Ramos (cell line): ENCODE results near the gene DLG1.

Experiments
- in situ Hi-C: fragments of 300-500 bp; cut with MboI; formaldehyde crosslinking; loops from one replicate; pipeline ENCODE4 v1.14.3; 2022; ENCODE audit warnings: low sequenced_read_pairs; ENCODE audit not compliant: unreplicated experiment

DLG1 gene

DNA sequence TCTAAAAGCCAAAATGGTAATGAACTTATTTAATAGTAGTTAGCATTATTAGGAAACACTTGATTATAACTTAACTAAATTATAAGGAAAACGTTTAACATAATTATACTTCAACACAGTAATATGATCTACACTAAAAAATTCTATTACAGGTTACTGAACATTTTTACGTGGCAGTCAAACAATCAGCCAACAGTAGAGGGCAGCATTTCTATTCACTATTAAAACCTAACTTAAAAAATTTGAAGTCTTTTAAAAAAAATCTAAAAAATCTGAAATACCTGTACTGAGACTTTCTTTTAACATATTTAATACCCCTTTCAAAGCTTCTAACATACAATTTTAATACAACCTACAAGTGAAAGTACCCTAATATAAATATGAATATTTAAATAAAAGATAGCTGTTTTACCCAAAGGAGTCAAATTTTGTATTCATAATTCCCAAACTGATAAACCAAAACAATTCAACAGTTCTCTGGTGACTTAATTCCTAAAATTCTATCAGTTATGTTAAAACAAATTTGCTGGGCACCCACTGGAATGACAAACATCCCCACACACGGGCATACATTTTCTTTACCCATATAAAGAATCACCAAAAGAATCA is 41.5 kb downstream of the DLG1 start:
- in situ Hi-C loops, result loop anchor here (5.0 kb wide), 1 partner anchor 245 kb away; no protein-coding TSS in a partner anchor

- in situ Hi-C loops, result loop anchor here (5.0 kb wide), 1 partner anchor 246 kb away; no protein-coding TSS in a partner anchor
These were observed 42.3 kb downstream of the DLG1 start for GRCh38 chr3:197256104-197256503.

GRCh38 chr3:197253238-197253947 is 45.0 kb downstream of the DLG1 start:
- in situ Hi-C loops, result no loop called here

DNA sequence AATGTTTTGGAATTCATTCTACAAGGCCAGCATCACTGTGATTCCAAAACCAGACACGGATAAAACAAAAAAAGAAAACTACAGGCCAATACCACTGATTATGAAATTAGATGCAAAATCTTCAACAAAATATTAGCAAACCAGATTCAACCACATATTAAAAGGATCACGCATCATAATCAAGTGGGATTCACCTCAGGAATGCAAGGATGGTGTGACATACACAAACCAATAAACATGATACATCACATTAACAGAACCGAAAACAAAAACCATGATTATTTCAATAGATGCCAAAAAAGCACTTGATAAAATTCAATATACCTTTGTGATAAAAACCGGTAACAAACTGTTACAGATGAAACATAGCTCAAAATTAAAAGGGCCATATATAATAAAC is 48.9 kb downstream of the DLG1 start:
- in situ Hi-C loops, result no loop called here

GRCh38 chr3:197248341-197248740 is 50.1 kb downstream of the DLG1 start:
- in situ Hi-C loops, result no loop called here

DNA sequence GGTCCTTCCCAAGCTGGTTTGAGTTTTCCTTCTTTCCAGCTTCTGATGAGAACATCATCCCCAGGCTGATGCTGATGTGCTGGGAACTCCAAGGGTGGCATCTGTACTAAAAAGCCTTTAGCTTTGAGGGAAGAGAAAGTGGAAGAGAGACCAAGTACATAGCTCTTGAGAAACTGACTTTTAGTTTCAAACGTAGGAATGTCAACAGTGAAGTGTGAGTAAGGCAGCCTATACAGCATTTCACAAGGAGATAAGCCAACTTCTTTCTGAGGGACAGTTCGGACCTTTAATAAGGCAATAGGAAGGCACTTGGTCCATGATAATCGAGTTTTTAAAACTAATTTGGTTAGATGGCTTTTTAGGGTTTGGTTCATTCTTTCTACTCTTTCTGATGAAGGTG is 53.7 kb downstream of the DLG1 start:
- in situ Hi-C loops, result no loop called here

- in situ Hi-C loops, result no loop called here
These were observed 55.5 kb downstream of the DLG1 start for GRCh38 chr3:197242784-197243432.

DNA sequence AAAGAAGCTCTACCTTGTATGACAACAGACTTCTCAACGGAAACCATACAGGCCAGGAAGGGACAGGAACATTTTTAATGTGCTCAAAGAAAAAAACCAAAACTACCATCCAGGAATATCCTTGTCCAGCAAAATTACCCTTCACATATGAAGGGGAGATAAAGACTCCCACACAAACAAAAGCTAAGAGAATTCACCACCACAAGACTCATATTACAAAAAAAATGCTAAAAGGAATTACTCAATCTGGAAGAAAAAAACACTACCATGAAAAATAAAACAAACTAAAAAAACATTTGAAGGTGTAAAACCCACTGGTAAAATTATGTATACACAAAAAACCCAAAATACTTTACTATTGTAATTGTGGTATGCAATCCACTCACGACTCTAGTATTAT is 57.2 kb downstream of the DLG1 start:
- in situ Hi-C loops, result no loop called here

- in situ Hi-C loops, result no loop called here
These were observed 58.6 kb downstream of the DLG1 start for GRCh38 chr3:197239857-197240256.

DNA sequence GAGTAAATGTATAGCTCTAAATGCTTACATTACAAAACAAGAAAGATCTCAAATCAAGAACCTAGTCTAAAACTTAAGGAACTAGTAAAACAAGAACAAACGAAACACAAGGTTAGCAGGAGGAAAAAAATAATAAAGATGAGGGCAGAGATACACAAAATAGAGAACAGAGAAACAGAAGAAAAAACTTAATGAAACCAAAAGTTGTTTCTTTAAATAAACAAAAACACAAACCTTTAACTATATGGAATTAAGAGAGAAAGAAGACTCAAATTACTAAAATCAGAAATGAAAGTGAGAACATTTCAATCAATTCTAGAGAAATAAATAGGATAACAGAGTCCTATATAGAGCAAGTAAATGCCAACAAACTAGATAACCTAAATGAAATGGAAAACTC is 59.6 kb downstream of the DLG1 start:
- in situ Hi-C loops, result no loop called here

DNA sequence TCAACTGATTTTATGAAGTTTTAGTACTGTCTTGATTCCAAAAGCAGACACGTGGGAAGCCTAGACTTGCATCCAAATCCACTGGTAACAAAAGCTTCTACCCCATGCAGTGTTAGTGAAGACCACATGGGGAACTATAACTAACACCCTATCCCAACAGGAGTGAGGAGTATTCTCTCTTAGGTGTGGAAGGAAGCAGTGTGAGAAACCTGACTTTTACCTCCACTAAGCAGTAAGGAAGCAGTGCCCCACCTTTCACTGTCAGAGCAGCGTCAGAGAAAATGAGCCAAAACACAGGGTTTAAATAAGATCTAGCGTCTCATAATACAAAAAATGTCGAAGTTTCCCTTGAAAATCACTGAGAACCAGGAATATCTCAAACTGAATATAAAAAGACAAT is 60.5 kb downstream of the DLG1 start:
- in situ Hi-C loops, result no loop called here

GRCh38 chr3:197236362-197236761 is 62.0 kb downstream of the DLG1 start:
- in situ Hi-C loops, result no loop called here

- in situ Hi-C loops, result no loop called here
These were observed 63.2 kb downstream of the DLG1 start for GRCh38 chr3:197234947-197235914.

GRCh38 chr3:197231321-197231720 is 67.1 kb downstream of the DLG1 start:
- in situ Hi-C loops, result no loop called here

DNA sequence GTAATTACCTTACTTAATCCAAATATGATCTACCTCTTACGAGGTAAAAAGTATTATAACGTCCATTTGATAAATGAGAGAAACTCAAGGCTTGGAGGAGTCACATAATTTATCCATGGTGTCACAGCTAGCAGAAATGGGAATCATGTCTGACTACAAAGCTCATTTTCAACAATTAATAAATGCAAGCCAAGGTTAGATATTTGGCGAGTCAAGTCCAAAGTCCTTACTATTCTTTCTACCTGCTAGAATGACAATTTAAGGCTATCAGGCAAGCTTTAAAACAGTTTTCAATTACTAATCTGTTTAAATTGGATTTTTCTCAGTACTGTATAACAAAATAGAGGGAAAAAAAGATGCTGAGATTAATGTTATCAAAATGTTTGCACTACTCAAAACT is 68.6 kb downstream of the DLG1 start:
- in situ Hi-C loops, result no loop called here

DNA sequence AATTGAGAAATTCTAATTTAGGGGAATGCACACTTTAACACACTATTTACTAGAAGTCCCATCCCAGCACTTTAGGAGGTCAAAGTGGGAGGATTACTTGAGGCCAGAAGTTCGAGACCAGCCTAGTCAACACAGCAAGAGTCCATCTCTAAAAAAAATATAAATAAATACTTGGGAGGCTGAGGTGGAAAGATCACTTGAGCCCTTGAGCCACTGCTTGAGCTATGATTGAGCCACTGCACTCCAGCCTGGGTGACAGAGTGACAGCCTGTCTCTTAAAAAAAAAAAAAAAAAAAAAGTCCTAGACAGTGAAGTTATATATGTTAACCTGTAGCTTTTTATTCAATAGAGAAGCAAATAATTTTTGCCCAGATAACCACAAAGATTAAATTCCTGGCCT is 69.2 kb downstream of the DLG1 start:
- in situ Hi-C loops, result no loop called here

DNA sequence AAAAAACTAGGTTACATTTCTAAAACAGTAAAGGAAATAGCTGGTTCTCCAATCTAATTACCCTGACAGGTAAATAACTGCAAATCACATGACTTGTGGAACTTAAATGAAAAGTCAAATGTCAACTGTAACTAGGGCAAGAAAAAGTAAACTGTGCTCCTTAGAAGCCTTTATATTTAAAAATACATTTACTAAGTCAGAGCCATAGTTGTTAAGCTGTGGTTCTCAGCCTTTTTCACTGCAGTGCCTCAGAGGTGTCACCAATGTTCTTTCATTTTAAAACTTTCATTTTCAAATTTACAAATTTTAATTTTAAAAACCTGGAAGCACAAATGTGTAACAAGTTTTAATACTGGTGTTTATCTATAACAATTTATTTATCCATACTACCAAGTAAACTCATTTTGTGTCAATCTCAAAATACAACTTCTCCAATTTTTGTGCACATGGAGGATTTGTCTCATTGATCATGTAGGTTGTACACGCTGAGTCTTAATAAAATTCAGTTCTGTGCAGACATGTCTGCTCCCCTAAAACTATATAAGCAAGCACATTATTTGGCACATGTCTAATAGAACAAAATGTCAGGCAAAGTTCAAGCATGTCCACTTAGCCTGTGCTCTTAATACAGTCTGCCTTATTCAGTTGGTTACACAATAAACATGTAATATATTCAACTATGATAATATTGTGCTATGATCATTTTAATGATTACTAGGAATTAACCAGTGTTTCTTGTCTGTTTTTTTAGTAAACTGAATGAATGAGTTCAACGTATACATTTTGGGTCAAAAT is 70.4 kb downstream of the DLG1 start:
- in situ Hi-C loops, result no loop called here

- in situ Hi-C loops, result no loop called here
These were observed 72.2 kb downstream of the DLG1 start for GRCh38 chr3:197226179-197226578.

GRCh38 chr3:197225579-197225978 is 72.8 kb downstream of the DLG1 start:
- in situ Hi-C loops, result no loop called here

DNA sequence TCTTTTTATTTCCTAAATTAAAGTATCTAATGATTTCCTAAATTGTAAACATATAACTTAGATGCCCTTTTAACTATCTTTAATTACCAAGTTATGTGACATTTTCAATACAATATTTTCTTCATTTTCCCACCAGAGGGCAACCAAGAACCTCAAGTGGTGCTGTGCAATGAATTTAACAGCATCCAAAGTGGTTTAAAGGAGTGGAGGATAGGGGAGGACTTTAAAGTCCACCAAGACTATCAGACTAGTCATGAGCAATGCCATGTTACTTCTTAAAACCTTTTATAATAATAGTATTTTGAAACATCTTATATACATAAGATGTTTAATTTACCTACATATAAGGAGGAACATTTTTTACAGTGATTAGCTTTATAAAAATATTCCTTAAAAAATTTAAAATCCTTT is 74.4 kb downstream of the DLG1 start:
- in situ Hi-C loops, result no loop called here
